GM19463 (cell line): Measurements from ENCODE around the gene NRIP1.
"Not testable (repeated sequence)": the region's sequence is repeated elsewhere in the genome, so short reads cannot be mapped to it uniquely, and the experiment has no call there.

Experiments
- ATAC-seq: cut with Tn5 transposase; IDR thresholded peaks from one replicate; pipeline ENCODE4 v1.9.1; 2021; ENCODE audit warnings: mild to moderate bottlenecking, moderate library complexity; ENCODE audit not compliant: unreplicated experiment

Gene NRIP1

DNA sequence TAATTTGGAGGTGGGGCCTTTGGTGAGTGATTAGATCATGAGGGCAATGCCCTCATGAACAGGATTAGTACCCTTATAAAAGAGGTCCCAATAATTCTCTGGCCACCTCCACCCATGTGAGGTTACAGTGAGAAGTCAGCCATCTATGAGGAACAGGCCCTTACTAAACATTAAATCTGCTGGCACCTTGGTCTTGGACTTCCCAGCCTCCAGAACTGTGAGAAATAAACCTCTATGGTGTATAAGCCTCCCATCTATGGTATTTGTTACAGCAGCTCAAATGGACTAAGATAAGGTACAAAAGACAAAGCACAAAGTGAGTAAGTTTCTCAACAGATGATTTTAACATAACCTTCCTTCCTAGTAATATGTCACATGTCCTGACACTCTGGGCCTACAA is 22.3 kb downstream of the NRIP1 start:
- ATAC-seq = no peak

DNA sequence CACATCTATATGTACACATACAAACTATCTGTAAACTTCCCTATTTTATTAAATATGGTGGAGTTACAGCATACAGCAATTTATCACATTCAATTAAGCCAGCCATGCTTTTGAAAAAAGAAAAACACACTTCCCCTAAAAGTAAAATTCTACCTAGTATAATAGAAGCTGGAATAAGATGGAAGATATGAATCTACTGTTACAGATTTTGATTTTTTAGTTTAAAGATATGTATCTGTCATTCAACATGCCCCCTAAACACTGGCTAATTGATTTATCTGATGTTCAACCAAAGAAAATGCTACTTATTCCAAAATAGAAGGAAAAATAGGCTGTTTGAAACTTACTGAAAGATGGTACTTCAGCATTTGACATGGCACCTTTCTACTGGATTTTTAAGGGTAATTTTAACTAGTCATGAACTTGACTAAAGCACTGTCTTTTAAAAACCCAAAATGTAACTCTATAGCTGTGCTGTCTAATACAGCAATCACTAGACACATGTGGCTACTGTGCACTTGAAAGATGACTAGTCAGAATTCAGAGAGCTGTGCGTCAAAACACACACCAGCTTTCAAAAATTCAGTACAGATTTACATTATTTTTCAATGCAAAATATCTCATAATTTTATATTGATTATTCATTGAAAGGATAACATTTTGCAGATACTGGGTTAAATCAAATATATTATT is 25.0 kb downstream of the NRIP1 start:
- no peak for ATAC-seq

DNA sequence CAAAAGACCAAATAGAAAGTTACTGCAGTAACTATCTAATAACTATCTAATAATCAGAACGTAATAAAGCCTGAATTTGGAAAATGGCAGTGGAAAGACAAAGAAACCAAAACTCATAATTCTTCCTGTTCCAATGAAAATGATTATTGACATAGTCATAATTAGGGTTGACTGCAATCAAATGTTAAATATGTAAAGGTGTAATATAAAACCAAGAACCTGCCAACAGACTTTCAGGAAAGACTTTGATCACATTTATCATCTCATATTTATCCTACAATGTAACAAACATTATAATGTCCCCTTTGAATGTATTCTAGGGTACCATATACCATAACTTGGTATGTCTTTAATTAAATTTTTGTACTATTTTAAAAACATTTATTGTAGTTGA is 26.9 kb downstream of the NRIP1 start:
- no peak for ATAC-seq

- ATAC-seq = no peak
Measured at GRCh38 chr21:15037095-15037899, 27.5 kb downstream of the NRIP1 start.

- no peak for ATAC-seq
Measured at GRCh38 chr21:15036189-15036588, 28.6 kb downstream of the NRIP1 start.

DNA sequence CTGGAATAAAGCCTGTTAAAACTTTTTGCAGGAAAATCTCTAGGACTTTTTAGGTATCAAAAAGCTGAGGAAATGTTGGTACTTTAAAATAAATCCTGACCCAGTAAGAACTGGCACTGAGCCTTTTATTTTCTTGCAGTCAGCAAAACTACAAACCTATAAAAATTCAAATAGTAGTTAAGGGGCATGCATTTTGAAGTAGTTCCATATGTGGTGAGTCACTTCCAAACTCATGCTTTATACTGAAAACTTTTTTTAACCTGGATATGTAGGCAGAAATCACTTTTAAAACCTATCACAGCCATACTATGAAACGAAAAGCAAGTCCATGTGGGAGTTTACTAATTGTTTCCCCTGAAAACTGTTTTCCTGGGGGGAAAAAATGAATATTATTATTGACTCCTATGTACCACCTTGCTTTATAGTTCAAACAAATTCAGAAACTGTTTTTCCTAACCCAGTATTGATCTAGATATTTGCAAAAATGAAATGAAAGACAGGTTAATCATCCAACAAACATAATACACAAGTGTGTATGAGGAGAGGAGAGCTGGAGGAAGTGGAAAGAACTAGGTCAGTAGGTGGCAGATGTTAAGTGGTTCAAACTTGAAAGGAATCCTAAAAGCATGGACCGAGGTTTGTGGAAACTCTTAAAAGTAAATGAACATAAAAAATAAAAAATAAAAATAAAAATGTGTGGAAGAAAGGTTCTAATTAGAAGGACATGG is 30.5 kb downstream of the NRIP1 start:
- no peak for ATAC-seq

DNA sequence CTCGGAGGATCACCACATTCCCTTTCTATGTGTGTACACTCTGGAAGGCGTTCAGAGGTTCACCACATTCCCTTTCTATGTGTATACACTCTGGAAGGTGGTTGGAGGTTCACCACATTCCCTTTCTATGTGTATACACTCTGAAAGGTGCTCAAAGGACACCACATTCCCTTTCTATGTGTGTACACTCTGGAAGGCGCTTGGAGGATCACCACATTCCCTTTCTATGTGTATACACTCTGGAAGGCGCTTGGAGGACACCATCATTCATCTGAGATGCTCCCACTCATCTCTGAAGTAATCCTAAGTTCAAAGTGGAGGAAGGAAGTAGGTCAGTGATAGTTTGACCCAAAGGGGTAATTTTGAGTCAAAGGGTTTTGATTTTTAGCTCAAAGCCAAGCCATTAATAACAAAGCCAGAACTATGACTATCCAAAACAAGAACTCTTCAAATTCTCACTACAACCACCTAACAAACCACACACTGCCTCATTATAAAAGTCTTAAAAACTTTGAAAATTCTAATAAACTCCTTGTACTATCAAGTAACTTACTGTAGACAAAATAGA is 32.9 kb downstream of the NRIP1 start:
- ATAC-seq = no peak

- ATAC-seq = not testable (repeated sequence)
Measured at GRCh38 chr21:15031362-15031761, 33.4 kb downstream of the NRIP1 start.

DNA sequence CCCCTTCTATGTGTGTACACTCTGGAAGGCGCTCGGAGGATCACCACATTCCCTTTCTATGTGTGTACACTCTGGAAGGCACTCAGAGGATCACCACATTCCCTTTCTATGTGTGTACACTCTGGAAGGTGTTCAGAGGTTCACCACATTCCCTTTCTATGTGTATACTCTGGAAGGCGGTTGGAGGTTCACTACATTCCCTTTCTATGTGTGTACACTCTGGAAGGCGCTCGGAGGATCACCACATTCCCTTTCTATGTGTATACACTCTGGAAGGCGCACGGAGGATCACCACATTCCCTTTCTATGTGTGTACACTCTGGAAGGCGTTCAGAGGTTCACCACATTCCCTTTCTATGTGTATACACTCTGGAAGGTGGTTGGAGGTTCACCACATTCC is 33.9 kb downstream of the NRIP1 start:
- ATAC-seq = not testable (repeated sequence)

GRCh38 chr21:15029077-15029476 is 35.7 kb downstream of the NRIP1 start:
- no peak for ATAC-seq

GRCh38 chr21:15028186-15028585 is 36.6 kb downstream of the NRIP1 start:
- ATAC-seq = no peak

DNA sequence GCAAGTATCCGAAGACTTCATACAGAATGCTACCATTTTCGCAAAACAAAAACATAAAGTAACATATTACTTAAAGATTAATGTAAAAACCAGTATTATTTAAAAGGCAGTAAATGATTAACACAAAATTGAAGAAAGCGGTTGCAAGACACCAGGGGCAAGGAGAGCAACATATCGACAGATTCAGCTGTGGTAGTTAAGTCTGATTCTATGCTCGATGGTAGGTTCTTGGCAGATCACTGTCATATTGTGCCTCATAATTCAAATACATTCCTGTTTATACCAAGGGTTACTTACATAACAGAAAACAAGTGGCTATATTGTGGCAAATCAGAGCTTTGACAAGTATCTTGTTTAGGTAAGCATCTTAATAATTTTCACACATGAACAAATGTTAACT is 37.7 kb downstream of the NRIP1 start:
- no peak for ATAC-seq

- ATAC-seq = no peak
Measured at GRCh38 chr21:15026370-15026769, 38.4 kb downstream of the NRIP1 start.

DNA sequence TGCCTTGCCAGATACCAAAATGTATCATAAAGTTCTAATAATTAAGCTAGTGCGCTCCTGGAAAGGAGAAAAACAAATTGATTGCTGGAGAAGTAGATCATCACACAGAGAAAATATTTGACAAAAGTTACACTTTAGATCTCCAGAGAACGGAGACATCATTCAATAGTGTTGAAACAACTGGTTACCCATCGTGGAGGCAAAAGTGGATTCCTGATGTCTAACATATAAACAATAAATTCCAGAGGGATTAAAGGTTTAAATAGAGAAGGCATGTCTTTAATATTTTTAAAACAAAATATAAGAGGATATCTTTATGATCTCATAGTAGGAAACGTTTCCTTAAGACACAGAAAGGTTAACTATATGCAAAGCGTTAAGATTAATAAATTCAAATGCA is 41.0 kb downstream of the NRIP1 start:
- ATAC-seq = no peak

DNA sequence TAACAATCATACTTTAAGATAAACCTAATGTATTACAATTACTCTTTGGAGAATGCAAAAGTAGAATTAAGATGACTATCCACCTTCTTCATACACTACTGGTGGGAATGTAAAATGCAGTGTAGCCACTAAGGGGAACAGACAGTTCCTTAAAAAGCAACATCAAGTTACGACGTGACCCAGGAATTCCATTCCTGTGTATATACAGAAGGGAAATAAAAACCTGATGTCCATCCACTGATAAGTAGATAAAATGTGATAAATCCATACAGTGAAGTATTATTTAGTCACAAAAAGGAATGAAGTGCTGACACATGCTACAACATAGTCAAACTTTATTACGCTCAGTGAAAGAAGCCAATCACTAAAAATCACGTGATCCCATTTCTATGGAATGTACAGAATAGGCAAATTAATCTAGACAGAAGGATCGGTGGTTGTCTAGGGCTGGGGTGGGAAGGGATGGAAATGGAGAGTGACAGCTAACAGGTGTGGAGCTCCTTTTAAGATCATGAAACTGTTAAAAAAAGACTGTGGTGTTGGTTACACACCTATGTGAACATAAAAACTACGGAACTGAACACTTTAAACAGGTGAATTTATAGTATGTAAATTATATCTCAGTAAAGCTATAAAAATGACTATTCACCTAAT is 42.1 kb downstream of the NRIP1 start:
- no peak for ATAC-seq

GRCh38 chr21:15020797-15021196 is 44.0 kb downstream of the NRIP1 start:
- ATAC-seq = no peak

DNA sequence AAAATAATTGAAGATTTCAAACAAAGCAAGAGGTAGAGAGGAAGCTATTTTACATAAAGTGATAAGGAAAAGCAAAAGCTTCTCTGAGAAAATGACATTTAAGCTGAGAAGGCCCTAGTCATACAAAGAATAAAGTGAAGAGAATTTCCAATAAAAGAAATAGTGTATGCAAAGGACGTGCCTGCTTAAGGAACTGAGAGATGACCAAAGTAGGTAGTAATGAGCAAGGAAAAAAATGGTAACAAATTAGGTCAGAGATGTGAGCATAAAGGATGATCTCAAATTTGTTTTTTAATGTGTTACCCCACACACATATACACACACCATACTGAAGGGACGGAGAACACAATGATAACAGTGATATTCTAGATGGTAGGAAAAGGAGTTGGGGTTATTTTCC is 46.4 kb downstream of the NRIP1 start:
- ATAC-seq = no peak

DNA sequence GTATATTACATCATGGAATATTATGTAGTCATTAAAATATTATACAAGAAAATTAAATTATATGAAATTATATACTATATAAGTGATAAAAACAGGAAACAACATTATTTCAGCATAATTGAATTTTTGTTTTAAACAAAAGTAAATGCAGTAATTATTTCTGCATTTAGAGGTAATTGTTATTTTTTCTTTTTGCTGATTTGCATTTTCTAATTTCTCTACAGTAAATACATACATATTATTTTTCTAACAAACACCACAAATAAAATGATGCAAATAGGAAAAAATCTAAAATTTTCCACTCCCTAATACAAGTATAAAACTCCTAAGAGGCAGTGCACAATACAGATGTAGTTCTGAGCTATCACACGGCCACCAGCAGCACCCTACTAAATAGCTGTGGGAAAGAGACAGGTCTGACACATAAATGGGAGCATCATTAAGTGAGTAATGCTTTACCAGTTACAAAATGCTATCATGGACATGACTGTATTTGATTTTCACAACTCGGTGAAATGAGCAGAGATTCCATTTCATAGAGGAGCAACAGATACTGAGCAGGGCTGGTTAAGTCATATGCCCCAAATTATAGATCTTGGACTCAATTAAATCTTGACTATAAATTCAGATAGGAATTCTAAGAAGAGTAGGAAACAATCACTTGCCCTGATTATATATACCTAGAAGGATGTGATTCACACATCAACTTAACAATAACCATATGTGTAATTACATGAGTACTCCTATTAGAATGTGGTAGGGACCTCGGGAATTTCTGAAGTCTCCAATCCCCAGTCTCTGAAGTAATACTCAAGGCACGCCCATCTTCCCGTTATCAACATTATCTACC is 49.0 kb downstream of the NRIP1 start:
- no peak for ATAC-seq

DNA sequence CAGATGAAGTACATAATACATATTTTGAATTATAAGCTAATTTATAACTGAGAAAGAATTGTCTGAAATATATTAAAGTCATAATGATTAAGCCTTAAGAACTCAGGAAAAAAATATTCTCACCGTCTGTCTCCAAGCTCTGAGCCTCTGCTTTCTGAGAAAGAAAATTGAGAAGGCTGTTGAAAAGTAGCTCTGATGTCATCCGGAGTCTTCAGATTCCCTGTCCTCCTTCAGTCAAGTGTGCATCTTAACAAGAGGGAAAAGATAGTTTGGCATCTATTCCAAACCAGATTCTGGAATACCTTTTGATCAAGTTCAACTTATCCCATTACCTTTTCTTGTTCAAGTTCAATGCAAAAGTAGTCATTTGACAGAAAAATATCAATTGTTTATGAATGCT is 50.6 kb downstream of the NRIP1 start:
- ATAC-seq = no peak

GRCh38 chr21:15011967-15012366 is 52.8 kb downstream of the NRIP1 start:
- no peak for ATAC-seq
